ENCODE results near the gene MTMR1.

The MTMR1 gene

GRCh38 chrX:150762258-150763165, 69.3 kb downstream of the MTMR1 start:
- DNase-seq (ENCODE audit: low spot score): no peak

GRCh38 chrX:150763303-150763797, 70.2 kb downstream of the MTMR1 start:
- no peak for DNase-seq (ENCODE audit: low spot score)

GRCh38 chrX:150763810-150764209, 70.6 kb downstream of the MTMR1 start:
- no peak for DNase-seq (ENCODE audit: low spot score)

- no peak for DNase-seq (ENCODE audit: low spot score)
These were observed 72.0 kb downstream of the MTMR1 start for GRCh38 chrX:150765237-150765636.

- no peak for DNase-seq (ENCODE audit: low spot score)
These were observed 72.7 kb downstream of the MTMR1 start for GRCh38 chrX:150765782-150766350.

- DNase-seq (ENCODE audit: low spot score): no peak
These were observed 73.3 kb downstream of the MTMR1 start for GRCh38 chrX:150766351-150767044.

- DNase-seq (ENCODE audit: low spot score): no peak
These were observed 73.8 kb downstream of the MTMR1 start for GRCh38 chrX:150767045-150767395.

GRCh38 chrX:150767475-150768131, 74.4 kb downstream of the MTMR1 start:
- peak; percentile 47 for DNase-seq (ENCODE audit: low spot score)

- no peak for DNase-seq (ENCODE audit: low spot score)
These were observed 74.9 kb downstream of the MTMR1 start for GRCh38 chrX:150768132-150768485.

- DNase-seq (ENCODE audit: low spot score): no peak
These were observed 75.5 kb downstream of the MTMR1 start for GRCh38 chrX:150768580-150769190.

- no peak for DNase-seq (ENCODE audit: low spot score)
These were observed 76.2 kb downstream of the MTMR1 start for GRCh38 chrX:150769408-150769807.

GRCh38 chrX:150770623-150771022, 77.4 kb downstream of the MTMR1 start:
- DNase-seq (ENCODE audit: low spot score): no peak

GRCh38 chrX:150771116-150771515, 77.9 kb downstream of the MTMR1 start:
- DNase-seq (ENCODE audit: low spot score): no peak

GRCh38 chrX:150772150-150772970, 79.2 kb downstream of the MTMR1 start:
- DNase-seq (ENCODE audit: low spot score): peak; percentile 81

GRCh38 chrX:150773117-150773516, 79.9 kb downstream of the MTMR1 start:
- no peak for DNase-seq (ENCODE audit: low spot score)

GRCh38 chrX:150773634-150774033, 80.4 kb downstream of the MTMR1 start:
- no peak for DNase-seq (ENCODE audit: low spot score)

- DNase-seq (ENCODE audit: low spot score): no peak
These were observed 81.8 kb downstream of the MTMR1 start for GRCh38 chrX:150774798-150775568.

GRCh38 chrX:150775569-150776350, 82.6 kb downstream of the MTMR1 start:
- no peak for DNase-seq (ENCODE audit: low spot score)

GRCh38 chrX:150777328-150777992, 84.3 kb downstream of the MTMR1 start:
- DNase-seq (ENCODE audit: low spot score): no peak
